VCaP (cell line): ENCODE results near the gene TM4SF1.
"Not testable (repeated sequence)": the region's sequence is repeated elsewhere in the genome, so short reads cannot be mapped to it uniquely, and the experiment has no call there.

Experiments used
- H3K27ac ChIP-seq: fragments of 450-650 bp; 2 replicates; pipeline ENCODE4 v1.5.1; 2017
- CTCF ChIP-seq: fragments of 450-650 bp; conservative IDR thresholded peaks from 2 replicates; pipeline ENCODE4 v1.5.1; 2017; ENCODE audit warnings: mild to moderate bottlenecking, moderate library complexity

TM4SF1 gene

DNA sequence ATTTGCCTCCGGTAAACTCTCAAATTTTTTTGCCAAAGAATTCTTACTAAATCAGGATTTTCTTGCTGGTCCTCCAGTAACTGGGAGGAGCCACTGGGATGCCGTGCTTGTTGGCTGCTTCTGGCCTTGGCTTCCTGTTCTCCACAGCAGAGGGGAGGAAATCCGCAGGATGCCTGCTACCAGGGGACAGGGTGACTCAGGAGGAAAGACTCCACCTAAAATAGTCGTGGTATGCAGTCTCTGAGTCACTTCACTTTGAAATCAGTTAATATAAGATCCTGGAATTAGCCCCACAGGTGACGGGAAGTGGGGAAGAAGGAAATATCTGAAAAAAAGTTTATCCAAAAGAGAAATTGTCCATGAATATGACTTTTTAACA is 37.5 kb downstream of the TM4SF1 start:
- H3K27ac ChIP-seq = peak overlapping the region; percentile 69
- TF ChIP-seq CTCF = no peak

DNA sequence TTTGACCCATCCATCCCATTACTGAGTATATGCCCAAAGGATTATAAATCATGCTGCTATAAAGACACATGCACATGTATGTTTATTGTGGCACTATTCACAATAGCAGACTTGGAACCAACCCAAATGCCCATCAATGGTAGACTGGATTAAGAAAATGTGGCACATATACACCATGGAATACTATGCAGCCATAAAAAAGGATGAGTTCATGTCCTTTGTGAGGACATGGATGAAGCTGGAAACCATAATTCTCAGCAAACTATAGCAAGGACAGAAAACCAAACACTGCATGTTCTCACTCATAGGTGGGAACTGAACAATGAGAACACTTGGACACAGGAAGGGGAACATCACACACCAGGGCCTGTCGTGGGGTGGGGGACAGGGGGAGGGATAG is 40.0 kb downstream of the TM4SF1 start:
- not testable (repeated sequence) for H3K27ac ChIP-seq

- no peak overlapping the region for H3K27ac ChIP-seq
- no peak for TF ChIP-seq CTCF
These were observed 40.5 kb downstream of the TM4SF1 start for GRCh38 chr3:149336925-149337324.

GRCh38 chr3:149333176-149333859 is 44.1 kb downstream of the TM4SF1 start, which contains the start of gene TM4SF18:
Gene TM4SF18, minus strand, starts transcription at chr3:149333636. Its CDS starts 254 bp downstream, at chr3:149333382.
- peak within 1 kb of the TSS; percentile 72 for H3K27ac ChIP-seq
- TF ChIP-seq CTCF = no peak

GRCh38 chr3:149332771-149333170 is 44.7 kb downstream of the TM4SF1 start:
- peak overlapping the region; percentile 72 for H3K27ac ChIP-seq
- TF ChIP-seq CTCF = no peak

DNA sequence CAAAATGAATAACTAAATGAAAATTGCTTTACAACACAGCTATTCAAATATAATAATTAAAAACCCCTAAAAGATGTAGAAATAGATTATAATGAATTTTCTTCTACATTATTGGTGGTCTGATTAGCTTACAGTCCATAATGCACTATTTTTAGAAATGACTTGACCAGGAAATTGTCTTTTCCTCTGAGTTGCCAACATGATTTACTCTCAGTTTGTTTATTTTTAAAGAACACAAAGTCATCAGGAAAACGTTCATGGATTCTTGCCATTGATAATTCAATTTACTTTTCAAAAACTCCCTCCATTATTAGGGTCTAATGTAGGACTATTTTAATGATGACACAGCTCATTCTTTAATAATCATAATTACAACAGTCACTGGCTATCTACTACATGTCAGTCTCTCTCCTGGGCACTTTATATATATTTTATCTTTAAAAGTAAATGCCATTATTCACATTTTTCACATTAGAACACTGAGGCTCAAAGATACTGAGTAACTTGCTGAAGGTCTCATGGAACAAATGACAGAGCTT is 45.2 kb downstream of the TM4SF1 start:
- peak overlapping the region; percentile 72 for H3K27ac ChIP-seq
- TF ChIP-seq CTCF = no peak

- H3K27ac ChIP-seq = no peak overlapping the region
- no peak for TF ChIP-seq CTCF
These were observed 46.1 kb downstream of the TM4SF1 start for GRCh38 chr3:149331396-149331795.

GRCh38 chr3:149330609-149331331 is 46.7 kb downstream of the TM4SF1 start:
- H3K27ac ChIP-seq = no peak overlapping the region
- no peak for TF ChIP-seq CTCF
